HG03045 (cell line): ENCODE measurements around the gene PITPNM3.

Experiments
- ATAC-seq: cut with Tn5 transposase; IDR thresholded peaks from one replicate; pipeline ENCODE4 v1.9.1; 2021; ENCODE audit warnings: mild to moderate bottlenecking, moderate library complexity; ENCODE audit not compliant: unreplicated experiment

Gene PITPNM3

DNA sequence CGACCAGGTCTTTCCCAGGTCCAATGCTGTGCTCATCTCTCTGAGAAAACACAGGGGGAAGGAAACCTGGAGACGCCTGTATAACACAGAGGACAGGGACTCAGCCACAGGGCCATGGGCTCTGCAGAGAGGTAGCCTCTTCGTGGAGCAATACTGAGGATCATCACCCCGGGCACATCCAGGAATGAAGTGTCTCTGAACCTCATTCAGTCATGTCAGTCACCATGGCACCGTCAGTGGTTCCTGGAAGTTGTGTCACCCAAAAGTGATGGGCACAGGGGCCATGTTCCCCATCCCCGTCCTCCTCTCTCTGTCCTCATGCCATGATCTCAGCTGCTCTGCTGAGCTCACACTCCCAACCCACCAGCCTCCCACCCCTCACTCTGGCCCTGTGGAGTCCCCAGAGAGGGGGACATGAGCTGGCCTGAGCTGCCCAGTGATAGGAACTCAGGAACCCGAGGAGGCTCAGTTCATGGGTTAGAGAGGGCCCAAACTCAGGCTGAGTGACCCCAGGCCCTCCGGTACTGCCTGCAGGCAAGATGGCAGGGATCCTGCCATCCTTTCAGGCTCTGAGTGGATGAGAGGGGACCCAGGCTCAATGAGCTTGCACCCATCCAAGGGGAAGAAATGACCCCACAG lies 53.4 kb downstream of the PITPNM3 start:
- no peak for ATAC-seq

DNA sequence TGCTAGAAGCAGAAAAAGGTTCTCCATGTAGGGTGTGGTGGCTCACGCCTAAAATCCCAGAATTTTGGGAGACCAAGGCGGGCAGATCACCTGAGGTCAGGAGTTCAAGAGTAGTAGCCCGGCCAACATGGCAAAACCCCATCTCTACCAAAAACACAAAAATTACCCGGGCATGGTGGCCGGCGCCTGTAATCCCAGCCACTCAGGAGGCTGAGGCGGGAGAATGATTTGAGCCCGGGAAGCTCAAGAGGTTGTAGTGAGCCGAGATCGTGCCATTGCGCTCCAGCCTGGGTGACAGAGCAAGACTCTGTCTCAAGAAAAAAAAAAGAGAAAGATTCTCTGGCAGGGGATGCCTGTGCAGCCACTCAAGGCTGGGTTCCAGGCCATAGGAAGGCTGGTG lies 54.2 kb downstream of the PITPNM3 start:
- no peak for ATAC-seq

DNA sequence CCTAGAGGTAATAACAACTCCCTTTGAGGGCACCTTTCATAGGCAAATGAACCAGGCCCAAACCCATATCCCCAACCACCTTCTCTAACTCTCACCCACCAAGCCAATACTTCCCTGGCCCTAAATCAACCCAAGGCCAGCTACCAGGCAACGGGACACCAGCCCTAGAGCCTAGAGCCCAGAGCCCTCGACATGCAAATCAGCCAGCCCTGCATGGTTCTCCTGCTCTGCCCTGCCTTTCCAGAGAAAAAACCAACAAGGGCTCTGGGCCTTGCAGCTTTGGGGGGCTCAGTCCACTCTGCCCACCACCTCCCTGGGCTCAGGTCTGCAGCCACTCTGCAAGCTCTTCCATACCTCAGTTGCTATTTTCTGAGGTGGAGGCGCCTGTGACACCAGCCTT lies 55.0 kb downstream of the PITPNM3 start:
- ATAC-seq: no peak

DNA sequence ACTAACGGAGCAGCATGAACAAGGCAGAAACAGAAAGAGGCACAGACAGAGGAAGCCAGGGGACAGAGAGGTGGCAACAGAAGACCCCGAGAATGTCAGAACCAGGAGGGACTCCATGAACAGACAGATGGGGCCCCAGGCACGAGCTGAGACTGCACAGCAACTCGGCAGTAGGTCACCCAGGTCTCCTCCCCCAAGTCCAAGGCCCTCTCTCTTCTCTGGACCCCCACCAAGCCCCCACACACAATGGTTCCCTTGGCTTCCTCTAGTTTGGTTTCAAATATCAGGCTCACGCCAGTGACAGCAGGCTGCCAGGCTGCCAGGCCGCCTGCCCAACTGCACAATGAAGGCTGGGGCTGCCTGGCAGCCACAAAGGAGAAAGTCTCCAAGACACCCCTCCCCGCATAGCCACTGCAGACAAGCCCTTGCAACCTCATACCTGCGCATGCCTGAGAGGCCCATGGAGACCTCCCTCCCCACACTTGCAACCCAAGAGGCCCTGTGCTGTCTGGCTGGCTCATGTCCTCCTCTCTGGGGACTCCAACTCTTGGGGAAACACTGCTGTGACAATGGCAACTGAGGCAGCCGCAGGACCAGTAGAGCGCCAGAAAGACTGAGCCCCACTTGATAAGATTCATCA lies 57.3 kb downstream of the PITPNM3 start:
- no peak for ATAC-seq

DNA sequence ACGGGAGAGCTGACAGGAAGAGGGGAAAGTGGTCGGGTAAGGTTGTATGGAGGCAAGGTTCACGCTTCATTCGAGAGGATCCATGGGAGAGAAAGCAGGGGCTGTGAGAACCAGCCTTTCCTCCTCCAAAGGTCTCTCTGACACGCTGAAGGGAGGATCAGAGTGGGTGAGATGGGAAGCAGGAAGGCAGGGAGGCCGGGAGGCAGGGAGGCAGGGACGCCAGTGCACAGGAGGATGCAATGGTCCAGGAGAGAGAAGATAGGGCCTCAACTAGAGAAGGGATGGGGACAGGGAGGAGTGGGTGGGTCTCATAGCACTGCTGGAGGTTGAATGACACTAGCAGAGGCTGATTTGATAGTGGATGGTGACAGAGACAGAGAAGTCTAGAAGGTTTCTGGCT lies 58.0 kb downstream of the PITPNM3 start:
- no peak for ATAC-seq

DNA sequence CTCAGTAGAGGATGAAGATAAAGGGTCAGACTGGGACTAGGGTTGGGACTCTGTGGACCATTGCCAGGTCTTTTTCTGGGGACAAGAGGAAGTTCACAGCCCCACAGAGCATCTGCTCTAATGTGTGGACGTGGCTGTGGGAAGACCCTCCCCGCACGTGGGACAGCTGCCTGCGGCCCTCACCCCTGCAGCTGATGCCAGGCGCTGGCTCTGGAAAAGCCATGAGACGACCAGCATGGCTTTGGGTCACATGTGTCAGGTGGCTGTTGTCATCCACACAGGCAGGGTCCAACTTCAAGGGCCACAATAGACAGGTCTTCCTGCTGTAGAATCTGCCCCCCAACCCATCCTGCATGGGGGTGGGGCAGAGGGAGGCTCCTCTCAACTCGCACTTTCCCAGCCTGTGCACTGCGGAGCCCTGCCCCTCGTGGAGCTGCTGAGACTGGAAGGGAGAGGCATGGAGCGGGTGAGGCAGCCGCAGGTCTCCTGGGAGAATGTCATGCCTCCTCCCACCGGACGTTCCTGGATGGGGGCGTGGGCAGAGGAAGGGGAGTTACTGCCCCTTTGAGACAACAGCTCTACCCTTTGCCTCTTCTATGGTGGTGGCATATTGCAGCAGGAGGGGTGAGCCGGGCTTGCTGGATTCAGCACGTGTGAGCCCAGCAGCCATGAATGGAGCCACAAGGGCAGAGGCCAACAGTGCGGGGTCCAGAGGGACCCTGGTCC lies 58.7 kb downstream of the PITPNM3 start:
- no peak for ATAC-seq

DNA sequence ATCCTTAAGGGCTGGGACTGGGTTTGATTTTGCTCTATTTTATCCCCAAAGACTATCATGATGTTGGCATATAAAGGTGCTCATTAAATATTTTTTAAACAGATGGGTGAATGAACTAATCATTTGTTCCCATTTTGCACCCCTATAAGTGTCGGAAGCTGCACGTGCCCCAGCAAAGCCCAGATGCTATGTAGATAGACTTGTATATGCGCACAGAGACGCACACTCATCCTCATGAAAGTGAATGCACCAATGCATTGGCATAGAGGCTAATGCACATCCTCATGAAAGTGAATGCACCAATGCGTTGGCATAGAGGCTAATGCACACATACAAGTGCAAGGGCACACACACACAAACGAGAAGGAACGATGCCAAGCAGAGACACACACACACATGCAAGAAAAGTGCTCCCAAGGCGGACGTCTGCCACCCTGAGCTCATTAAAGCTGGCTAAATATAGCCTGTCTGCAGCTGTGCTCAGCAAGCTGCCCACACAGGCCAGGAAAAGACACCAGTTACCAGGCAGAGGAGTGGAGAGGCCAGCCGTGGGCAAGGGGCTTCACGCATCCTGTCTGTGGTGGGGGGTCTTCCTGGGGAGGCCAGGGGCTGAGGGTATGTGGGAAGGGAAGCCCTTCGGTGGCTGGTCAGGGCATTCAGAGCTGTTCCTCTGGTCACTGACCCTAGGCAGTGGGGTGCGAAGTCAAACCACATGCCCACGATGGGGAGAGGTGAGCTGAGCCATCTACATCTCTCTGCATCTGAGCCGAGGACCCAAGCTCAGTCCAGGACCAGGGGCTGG lies 59.5 kb downstream of the PITPNM3 start:
- no peak for ATAC-seq

DNA sequence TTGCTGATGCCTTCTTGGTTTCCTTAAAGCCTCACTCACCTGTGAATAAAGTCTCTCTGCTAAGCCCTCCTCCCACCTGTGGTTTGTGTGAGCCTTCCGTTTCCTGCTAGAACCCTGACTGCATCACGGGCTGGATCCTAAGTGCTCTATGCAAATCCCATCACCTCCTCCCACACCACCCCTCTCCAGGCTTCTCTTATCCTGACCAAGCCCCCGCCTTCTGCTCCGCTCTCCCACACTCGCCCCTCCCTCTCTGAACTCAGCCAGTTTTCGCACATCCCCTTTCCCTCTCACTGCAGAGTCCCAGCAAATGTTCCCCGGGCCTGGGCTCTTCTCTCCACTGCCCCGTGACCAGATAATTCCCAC lies 60.3 kb downstream of the PITPNM3 start:
- ATAC-seq: no peak

DNA sequence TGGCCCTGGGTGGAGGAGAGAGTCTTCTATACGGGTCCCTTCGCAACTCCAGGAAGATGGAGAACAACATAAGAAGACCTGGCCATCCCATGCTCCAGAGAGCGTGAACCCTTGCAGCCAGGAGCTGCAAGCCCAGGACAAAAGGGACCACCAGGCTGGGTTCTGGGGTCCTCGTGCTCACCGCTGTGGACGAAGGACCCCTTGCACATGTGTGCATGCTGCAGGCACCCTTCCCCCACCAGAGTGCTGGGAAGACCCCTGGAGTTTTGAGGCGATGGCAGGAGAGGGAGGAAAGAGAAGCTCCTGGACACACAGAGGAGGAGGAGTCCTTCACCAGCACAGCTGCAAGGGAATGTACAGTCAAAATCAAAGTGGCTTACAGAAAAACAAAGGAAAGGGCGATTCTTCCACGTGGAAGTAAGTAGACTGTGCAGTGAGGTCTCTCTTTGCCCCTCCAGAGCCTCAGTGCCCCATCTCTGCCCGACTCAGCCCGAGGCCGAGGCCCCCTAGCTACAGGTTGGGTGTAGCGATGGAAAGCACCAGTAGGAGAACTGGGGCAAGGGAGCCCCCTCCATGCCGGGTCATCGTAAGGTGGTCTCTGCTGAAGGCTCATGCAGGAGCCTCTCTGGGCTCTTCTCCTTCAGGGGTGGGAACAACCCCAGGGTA lies 60.8 kb downstream of the PITPNM3 start:
- no peak for ATAC-seq

DNA sequence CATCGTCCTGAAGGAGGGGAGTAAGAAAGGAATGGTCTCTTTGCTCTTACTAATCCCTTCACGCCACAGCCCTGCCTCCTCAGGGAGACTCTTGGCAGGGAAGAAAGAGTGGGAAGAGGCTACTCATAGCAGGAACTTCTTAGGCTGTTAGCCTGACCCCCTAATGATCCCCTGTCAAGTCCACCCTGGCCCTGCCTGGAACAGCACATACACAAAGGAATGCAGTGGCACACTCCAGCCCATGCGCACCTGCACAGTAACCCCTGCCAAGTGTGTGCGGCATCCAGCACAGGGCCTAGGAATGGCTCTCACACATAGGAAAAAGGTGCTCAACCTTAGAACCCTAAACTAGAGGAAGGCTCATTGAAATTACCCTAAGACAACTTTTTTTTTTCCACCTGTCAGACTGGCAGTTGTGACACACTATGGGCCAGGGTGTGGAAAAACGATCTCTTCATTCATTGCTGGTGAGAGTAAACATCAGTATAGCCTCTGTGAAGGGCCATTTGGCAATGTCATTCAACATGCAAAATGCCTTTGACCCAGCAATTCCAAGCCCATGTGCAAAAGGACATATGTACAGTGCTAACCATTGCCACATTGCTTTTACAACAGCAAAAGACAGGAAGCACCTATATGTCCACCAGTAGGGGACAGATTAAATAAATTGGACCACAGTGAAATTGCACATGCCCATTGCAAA lies 62.0 kb downstream of the PITPNM3 start:
- ATAC-seq: no peak

DNA sequence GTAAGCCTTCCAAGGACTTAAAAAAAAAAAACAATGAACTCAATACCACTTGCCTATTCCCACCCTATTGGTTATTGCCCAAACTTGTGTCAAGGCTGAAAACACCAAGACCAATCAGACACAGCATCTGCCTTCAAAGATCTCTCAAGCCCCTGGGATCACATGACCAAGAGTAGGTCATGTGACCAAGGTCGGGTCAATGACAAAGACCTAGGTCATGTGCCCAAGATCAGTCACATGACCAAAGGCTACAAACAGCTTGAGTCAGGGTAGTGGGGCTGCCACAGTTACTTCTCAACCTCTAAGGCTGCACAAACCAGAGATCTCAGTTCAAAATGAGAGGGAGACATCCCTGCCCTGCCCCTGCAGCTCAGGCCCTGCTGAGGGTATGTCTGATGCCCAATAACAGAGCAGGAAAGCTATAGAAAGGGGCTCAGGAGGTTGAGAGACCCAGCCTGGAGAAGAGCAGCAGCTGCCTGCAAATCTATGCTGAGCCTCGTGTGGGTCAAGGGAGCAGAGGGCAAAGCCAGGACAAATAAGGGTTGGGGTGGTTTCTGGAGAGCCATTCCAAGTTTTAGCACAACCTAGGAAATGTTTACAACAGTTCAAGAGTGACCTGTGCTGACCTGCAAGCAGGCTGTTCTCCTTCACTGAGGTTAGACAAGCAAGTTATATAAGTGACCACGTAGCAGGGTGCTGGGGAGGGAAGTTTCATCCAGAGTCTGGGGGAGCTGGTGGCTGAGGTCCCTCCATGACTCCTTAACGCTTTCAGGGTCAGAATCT lies 63.3 kb downstream of the PITPNM3 start:
- ATAC-seq: no peak

DNA sequence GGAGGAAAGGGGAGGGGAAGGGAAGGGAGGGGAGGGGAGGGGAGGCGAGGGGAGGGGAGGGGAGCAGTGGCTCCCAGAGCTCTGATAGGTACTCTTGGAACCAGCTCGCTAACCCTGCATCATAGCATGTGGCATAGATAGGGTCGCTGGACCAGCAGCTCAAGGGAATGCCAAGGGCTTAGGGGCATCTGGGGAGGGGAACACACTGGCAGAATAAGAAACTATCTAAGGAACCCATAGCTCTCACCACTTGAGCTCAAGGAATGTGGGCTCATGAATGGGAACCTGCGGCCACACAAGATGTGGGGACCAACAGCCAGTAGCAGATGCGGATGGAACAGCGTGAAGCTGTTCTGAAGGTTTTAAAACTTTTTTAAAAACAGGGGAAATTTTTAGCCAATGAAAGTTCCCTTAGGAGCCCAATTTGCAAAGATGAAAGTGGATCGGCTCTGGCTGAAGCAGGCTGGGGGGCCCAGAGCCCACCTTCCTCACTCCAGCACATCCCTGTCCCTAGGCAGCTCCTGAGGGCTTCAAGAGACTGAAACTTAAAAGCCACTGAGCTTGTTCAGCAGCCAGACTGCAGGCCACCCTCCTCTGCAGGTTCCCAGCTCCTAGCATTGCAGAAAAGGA lies 65.2 kb downstream of the PITPNM3 start:
- ATAC-seq: no peak

DNA sequence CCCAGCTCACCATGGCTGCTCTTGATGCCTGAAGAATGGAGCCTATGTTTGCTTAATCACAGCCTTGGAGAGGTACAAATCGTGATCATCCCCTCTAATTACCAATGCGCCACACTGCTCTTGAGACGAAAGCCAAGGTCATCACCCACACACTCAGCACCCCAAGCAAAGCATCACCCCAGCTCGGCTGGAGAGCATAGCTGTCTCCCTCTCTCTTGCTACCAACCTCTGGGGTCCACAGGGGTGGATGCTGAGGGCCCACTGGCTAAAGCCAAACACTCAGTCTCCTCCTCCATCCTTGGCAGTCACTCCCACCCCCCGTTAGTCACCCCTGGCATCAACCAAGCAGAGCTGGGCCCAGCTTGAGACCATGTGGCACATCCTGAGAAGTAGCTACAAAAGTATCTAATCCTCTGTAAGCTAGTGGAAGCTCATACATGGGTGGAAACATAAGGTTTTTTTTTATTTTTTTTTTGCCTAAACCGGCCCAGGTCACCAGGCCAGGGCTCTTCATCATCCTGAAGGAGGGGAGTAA lies 67.3 kb downstream of the PITPNM3 start:
- no peak for ATAC-seq

DNA sequence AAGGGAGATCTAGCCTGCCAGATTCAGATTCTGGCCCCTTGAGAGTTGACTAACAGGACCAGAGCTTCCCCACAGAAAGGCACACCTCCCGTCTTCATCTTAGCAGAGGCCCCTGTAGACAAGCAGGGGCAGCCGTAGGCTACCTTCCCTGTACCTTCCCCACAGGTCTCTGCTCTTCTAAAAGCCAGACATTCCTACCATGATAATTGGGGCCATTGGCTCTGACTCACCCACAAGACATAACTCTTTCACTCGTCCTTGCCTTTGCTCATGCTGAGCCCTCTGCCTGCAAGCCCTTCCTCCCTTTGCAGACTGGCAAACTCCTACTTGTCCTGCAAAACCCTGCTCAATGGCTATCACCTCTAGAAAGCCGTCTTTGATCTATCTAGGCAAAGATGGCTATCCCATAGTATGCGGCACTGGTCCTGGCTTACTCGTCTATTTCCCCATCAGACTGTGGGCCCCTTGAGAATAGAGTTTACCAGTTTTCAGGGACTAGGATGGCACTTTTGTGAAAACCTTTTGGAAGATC lies 68.3 kb downstream of the PITPNM3 start:
- ATAC-seq: no peak

DNA sequence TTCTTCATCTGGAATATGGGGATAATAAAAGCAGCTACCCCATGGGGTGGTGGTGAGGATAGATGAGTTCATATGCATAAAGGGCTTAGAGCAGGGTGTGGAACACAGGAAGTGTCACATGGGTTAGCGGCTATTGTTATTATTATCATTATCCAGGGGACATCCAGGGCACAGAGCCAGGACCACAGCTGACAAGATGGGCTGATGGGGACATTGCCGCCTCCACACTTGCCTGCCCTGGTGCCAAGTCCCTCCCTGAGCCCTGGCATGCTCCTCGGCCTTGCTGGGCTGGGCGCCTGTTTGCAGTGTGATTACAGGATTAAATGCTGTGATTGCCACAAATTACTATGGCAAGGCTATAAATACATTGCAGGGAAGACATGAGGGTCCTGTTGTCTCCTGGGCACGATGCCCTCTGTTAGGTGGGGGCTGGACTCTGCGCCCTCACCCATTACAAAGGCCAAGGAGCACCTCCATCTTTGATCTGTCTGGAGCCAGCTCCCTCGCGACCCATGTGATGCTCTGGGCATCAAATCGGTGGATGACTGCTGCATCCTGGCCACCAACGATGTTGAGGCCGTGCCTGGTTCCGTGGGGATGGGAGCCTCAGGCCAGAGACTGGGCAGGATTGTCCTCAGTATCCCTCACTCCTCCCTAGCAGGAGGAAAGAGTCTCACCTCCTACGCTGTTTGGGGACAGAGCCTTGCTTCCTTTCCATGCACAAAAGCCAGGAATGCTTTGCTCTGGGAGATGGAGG lies 68.9 kb downstream of the PITPNM3 start:
- ATAC-seq: no peak

DNA sequence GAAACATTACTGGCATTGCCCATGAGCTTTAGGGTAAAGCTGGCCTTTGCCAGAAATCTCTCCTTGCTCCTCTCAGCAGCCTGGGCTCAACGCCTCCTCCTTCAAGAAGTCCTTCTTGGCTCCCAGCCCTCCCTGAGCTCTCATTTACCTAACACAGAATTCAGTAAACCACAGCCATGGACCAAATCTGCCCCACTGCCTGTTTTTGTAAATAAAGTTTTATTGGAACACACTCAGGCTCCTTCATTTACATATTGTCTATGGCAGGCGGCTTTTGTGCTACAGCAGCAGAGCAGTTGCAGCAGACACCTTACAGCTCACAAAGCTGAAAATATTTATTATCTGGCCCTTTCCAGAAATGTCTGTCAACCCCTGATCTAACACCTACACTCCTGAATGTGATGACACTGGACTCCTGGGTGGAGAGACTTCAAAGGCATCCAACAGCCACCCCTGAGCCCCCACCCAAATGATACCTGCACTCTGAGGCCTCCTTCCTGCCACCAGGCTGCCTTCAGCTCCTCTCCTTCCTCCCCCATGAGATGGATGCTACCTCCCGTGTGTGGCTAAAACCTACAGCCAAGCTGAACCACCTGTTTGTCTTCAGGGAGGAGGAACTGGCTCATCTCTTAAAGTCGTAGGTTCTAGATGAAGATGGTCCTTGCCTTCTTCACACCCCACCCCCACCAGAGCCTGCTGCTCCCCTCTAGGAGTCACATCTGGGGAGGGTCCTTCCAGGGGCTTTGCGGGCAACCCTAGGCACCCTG lies 70.5 kb downstream of the PITPNM3 start:
- no peak for ATAC-seq

DNA sequence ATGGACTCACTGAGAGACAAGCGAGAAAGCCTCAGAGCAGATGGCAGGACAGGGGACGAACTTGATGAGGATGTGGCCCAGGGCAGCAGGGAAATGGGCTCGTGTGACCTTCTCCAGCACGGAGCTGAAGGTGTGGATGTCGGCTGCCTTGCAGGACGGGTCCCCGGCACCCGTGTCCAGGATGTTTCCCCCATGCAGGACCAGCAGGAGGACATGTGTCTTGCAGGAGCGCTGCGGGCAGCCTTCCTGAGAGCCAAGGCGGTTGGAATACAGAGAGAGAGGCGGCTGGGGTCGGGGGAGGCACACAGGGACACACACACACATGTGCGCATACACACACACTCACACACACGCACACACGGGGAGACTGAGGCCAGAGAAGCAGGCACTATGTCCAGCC lies 72.8 kb downstream of the PITPNM3 start:
- ATAC-seq: no peak
